ENCODE results near the gene SGCD. TPM values are rescaled to one million over a fixed set of nuclear protein-coding genes. Genes with fewer than 3 reads are reported as not detected.

SGCD gene
- total and polyA plus RNA-seq, 9 of the 15 experiments (the other 6 are each of a cell fraction or from before 2014, with no cell fraction given): not detected

DNA sequence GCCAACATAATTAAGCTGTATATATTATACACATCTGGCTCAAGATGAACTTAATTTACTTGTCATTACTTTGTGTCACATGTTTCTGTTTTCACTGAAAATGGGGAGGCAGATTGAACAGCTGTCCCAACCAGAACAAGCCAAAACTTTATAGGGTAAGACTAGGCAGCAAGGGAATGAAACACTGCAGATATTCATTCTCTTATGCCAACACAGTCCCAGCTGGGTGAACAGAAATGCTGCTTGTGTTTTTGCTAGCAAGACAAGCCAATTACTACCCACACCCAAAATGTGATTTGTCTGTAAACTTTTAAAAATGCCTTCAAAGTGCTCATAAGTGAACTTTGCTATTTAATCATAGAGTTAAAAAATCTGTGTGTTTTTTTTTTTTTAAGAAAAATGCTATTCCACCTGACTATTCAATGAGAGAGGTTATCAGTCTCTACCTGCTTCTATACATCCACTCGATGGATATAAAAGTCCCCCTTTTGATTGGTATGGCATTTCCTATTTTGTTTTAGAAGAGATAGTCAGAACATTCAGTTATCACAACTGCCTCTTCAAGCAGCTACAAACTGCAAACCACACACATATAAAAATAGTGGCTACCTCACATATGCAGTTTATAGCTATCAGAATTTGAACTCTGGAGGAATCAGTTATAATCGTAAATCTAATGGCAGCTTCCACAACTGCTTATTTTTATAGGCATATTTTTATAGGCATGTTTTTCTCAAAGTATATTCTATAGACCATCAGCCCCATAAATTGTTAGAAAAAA is 431.2 kb downstream of the SGCD start:
- Histone ChIP-seq H3K27me3 (ENCODE audit: control insufficient read depth in 2 of 2, insufficient read depth in 2 of 2, low read length in 2 of 2) (no peaks in the 10 kb centered on the region), H3K4me3 (no peak overlapping the region), H3K9me3 (replicated peaks; ENCODE audit: control insufficient read depth, insufficient read depth, low read depth, low read length) (no peaks in the 10 kb centered on the region), H3K9me1 (ENCODE audit: control insufficient read depth, insufficient read depth, low read length) (no peaks in the 10 kb centered on the region), H3K9ac (ENCODE audit: insufficient read depth in 1 of 2, low read depth in 2 of 2, low read length in 2 of 2) (no peak overlapping the region), H3K36me3 (ENCODE audit: control insufficient read depth, insufficient read depth, low read length) (no peaks in the 10 kb centered on the region), H3K27ac (ENCODE audit: extremely low read depth, low read depth, low read length) (no peak overlapping the region), H3K4me2 (ENCODE audit: insufficient read depth, low read length) (no peak overlapping the region), H4K20me1 (replicated peaks; ENCODE audit: control insufficient read depth, insufficient read depth, low read length) (no peaks in the 10 kb centered on the region), H3K4me1 (replicated peaks in 1 of 2; ENCODE audit: control insufficient read depth in 2 of 2, insufficient read depth in 2 of 2, low read length in 2 of 2) (no peaks in the 10 kb centered on the region), H2AFZ (ENCODE audit: low read depth, low read length) (no peak overlapping the region), H3K79me2 (ENCODE audit: control insufficient read depth, insufficient read depth, low read length) (no peaks in the 10 kb centered on the region)
- 0% methylated on average over 2 of the region's 2 CpGs for WGBS (ENCODE audit: insufficient coverage, low coverage, missing lambda C conversion rate)
- DNase-seq (ENCODE audit: extremely low read depth in 1 of 4, low spot score in 3 of 4): no peak
- in situ Hi-C loops (cut with MboI): no loop called here
- FAIRE-seq: no peak
- TF ChIP-seq ZNF263 (CRISPR knock-in tag; IDR thresholded peaks at IDR 0.05; ENCODE audit: borderline replicate concordance) (no peak), NFIX (CRISPR knock-in tag; IDR thresholded peaks at IDR 0.05; ENCODE audit: low read depth) (no peak), KLF10 (CRISPR knock-in tag; IDR thresholded peaks at IDR 0.05) (no peak)
- TF ChIP-seq, protein P1, sequence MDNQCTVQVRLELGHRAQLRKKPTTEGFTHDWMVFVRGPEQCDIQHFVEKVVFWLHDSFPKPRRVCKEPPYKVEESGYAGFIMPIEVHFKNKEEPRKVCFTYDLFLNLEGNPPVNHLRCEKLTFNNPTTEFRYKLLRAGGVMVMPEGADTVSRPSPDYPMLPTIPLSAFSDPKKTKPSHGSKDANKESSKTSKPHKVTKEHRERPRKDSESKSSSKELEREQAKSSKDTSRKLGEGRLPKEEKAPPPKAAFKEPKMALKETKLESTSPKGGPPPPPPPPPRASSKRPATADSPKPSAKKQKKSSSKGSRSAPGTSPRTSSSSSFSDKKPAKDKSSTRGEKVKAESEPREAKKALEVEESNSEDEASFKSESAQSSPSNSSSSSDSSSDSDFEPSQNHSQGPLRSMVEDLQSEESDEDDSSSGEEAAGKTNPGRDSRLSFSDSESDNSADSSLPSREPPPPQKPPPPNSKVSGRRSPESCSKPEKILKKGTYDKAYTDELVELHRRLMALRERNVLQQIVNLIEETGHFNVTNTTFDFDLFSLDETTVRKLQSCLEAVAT (IDR thresholded peaks at IDR 0.05): no peak
- TF ChIP-seq, protein P2, sequence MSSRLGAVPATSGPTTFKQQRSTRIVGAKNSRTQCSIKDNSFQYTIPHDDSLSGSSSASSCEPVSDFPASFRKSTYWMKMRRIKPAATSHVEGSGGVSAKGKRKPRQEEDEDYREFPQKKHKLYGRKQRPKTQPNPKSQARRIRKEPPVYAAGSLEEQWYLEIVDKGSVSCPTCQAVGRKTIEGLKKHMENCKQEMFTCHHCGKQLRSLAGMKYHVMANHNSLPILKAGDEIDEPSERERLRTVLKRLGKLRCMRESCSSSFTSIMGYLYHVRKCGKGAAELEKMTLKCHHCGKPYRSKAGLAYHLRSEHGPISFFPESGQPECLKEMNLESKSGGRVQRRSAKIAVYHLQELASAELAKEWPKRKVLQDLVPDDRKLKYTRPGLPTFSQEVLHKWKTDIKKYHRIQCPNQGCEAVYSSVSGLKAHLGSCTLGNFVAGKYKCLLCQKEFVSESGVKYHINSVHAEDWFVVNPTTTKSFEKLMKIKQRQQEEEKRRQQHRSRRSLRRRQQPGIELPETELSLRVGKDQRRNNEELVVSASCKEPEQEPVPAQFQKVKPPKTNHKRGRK (tag; IDR thresholded peaks at IDR 0.05): no peak
- ATAC-seq: no peak
- ChIA-PET CTCF (ENCODE audit: low intra/inter-chr PET ratio) (no interaction called here), POLR2A (no interaction called here)
- BruUV-seq (replicated peaks): no TSS peak
- intact Hi-C loops (cut with micrococcal nuclease): no loop called here
